Measurements from ENCODE around the gene GATC. TPM values are rescaled to one million over a fixed set of nuclear protein-coding genes. Genes with fewer than 3 reads are reported as not detected.
A peak's percentile ranks its signal among the peaks of the same experiment; 100 is the strongest.

The GATC gene
- total RNA-seq, 4 donors from 2014 or later: 11.8 to 31.9 (median 18.3) TPM

DNA sequence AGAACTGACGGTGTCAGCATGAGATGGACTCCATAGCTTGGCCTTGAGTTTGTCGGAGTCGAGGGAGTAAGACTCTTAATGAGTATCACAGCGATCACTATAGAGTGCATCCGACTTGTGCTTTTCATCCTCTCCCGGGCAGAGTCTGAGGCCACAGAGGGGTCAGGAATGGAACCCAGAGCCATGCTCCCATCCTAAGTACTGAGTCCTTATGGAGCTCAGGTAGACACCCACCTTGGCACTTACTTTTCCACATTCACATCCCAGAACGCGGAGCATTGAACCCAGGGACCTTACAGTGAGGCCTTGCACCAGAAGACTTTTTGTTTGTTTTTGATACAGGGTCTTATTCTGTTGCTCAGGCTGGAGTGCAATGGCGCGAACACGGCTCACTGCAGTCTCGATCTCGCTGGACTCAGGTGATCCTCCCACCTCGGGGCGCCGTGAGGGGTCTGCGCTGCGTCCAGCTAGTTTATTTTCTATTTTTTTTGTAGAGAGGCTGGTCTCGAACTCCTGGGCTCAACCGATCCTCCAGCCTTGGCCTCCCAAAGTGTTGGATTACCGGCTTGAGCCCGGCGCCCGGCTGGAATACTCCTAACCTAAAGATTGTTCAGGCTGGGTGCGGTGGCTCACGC lies 24.0 kb downstream of the GATC start:
- DNase-seq: peak in 1 of 2 donors; percentile 19
- intact Hi-C loops (cut with DNase I; ENCODE audit: low total_unique reads): no loop called here
- Histone ChIP-seq H3K36me3 (no peaks in the 10 kb centered on the region), H3K27me3 (no peaks in the 10 kb centered on the region), H3K9me3 (no peaks in the 10 kb centered on the region), H3K27ac (peak overlapping the region; percentile 89 to 92), H3K4me1 (peaks cover 0 to 22% of the 10 kb centered on the region in 2 donors), H3K4me3 (peak overlapping the region; percentile 75 to 89)
- no peak for TF ChIP-seq POLR2A (IDR thresholded peaks at IDR 0.05)
- TF ChIP-seq, protein P1, sequence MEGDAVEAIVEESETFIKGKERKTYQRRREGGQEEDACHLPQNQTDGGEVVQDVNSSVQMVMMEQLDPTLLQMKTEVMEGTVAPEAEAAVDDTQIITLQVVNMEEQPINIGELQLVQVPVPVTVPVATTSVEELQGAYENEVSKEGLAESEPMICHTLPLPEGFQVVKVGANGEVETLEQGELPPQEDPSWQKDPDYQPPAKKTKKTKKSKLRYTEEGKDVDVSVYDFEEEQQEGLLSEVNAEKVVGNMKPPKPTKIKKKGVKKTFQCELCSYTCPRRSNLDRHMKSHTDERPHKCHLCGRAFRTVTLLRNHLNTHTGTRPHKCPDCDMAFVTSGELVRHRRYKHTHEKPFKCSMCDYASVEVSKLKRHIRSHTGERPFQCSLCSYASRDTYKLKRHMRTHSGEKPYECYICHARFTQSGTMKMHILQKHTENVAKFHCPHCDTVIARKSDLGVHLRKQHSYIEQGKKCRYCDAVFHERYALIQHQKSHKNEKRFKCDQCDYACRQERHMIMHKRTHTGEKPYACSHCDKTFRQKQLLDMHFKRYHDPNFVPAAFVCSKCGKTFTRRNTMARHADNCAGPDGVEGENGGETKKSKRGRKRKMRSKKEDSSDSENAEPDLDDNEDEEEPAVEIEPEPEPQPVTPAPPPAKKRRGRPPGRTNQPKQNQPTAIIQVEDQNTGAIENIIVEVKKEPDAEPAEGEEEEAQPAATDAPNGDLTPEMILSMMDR (IDR thresholded peaks at IDR 0.05): no peak

DNA sequence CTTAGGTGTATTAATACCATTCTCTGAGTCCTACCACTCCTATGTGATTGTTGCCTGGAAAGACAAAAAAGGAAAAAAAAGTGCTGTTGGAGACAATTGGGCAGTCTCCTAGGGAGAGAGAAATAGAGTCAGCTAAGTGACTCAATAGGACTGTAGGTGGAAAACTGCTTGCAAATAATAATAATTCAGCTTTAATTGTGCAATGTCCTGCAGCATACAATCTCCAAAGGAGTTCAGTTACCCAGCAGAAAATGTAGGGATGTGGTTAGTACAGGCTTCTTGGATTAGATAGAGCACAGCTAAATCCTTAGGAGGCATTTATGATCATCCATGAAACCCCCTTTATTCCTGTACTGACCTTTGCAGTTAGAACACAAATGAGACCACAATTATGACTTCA lies 26.3 kb downstream of the GATC start:
- intact Hi-C loops (cut with DNase I; ENCODE audit: low total_unique reads): no loop called here
- H3K4me3 ChIP-seq: no peak overlapping the region
- peaks cover 0 to 17% of the 10 kb centered on the region in 2 donors for H3K4me1 ChIP-seq
- no peaks in the 10 kb centered on the region for H3K27me3 ChIP-seq
- no peak for DNase-seq
- no peaks in the 10 kb centered on the region for H3K9me3 ChIP-seq
- H3K36me3 ChIP-seq: no peaks in the 10 kb centered on the region
- no peak for TF ChIP-seq POLR2A (IDR thresholded peaks at IDR 0.05)
- TF ChIP-seq, protein P1 (IDR thresholded peaks at IDR 0.05): no peak
- H3K27ac ChIP-seq: no peak overlapping the region

DNA sequence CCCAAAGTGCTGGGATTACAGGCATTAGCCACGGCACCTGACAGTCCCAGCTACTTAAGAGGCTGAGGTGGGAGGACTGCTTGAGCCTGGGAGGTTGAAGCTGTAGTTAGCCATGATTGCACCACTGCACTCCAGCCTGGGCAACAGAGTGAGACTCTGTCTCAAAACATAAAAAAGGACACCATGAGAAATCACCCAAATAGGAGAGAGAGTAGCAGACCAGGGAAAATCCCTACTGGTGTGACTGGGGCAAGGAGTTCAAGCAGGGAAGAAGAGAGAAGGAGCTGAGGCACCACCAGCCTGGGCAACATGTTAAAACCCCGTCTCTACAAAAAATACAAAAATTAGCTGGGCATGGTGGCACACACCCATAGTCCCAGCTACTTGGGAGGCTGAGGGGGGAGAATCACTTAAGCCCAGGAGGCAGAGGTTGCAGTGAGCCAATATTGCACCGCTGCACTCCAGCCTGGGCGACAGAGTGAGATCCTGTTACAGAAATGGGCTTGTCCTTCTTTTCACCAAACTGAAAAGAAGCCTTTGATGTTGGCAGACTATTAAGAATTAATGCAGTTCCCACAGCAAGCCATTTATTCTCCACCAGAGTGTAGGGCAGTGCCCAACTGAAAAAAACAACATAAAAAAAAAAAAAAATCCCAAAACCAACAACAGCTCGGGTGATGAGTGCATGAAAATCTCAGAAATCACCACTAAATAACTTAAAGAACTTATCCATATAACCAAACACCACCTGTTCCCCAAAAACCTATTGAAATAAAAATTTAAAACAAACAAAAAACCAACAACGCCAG lies 27.8 kb downstream of the GATC start:
- H3K27me3 ChIP-seq: no peaks in the 10 kb centered on the region
- DNase-seq: no peak
- H3K27ac ChIP-seq: peak overlapping the region; percentile 4 to 25
- peaks cover 0 to 10% of the 10 kb centered on the region in 2 donors for H3K4me1 ChIP-seq
- intact Hi-C loops (cut with DNase I; ENCODE audit: low total_unique reads): no loop called here
- H3K4me3 ChIP-seq: no peak overlapping the region
- H3K9me3 ChIP-seq: no peaks in the 10 kb centered on the region
- H3K36me3 ChIP-seq: no peaks in the 10 kb centered on the region
- no peak for TF ChIP-seq POLR2A (IDR thresholded peaks at IDR 0.05)
- TF ChIP-seq, protein P1 (IDR thresholded peaks at IDR 0.05): no peak

DNA sequence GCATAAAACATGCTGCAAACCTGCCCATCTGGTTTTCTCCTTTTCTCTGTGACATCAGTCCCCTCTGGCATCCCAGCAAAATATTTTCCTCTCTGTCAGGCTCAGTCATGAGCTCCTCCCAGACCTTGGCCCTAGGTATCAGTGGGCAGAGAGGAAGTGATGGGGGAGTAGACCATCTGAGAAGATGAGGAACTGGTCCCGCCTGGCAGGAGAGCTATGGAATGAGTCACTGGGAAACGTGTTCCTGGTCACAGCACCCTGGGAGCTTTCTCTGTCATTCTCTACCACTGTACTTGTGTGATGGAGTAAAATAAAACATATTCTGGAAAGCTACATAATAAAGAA lies 28.3 kb downstream of the GATC start:
- Histone ChIP-seq H3K27me3 (no peaks in the 10 kb centered on the region), H3K27ac (peak overlapping the region; percentile 4 to 25), H3K9me3 (no peaks in the 10 kb centered on the region), H3K4me1 (peaks cover 0 to 10% of the 10 kb centered on the region in 2 donors), H3K36me3 (no peaks in the 10 kb centered on the region), H3K4me3 (no peak overlapping the region)
- no peak for TF ChIP-seq POLR2A (IDR thresholded peaks at IDR 0.05)
- TF ChIP-seq, protein P1 (IDR thresholded peaks at IDR 0.05): no peak
- peak; percentile 35 to 53 for DNase-seq
- intact Hi-C loops (cut with DNase I; ENCODE audit: low total_unique reads): no loop called here

- H3K4me1 ChIP-seq: peaks cover 0 to 5% of the 10 kb centered on the region in 2 donors
- H3K36me3 ChIP-seq: no peaks in the 10 kb centered on the region
- DNase-seq: no peak
- H3K4me3 ChIP-seq: no peak overlapping the region
- peak overlapping the region in 1 of 2 donors; percentile 25 for H3K27ac ChIP-seq
- H3K9me3 ChIP-seq: no peaks in the 10 kb centered on the region
- intact Hi-C loops (cut with DNase I; ENCODE audit: low total_unique reads): no loop called here
- TF ChIP-seq, protein P1 (IDR thresholded peaks at IDR 0.05): no peak
- TF ChIP-seq POLR2A (IDR thresholded peaks at IDR 0.05): no peak
- no peaks in the 10 kb centered on the region for H3K27me3 ChIP-seq
These were observed 29.4 kb downstream of the GATC start for GRCh38 chr12:120475643-120476042.
